Mucosa of gallbladder (tissue), 1 donor: ENCODE data around the gene A1BG. TPM values are rescaled to one million over a fixed set of nuclear protein-coding genes. Genes with fewer than 3 reads are reported as not detected.

ENCODE experiments used
- DNase-seq: peaks from one replicate; pipeline ENCODE4 v3.0.0-alpha.2; 2020; ENCODE audit warnings: low spot score
- total RNA-seq: library from RNA; stranded (reverse); gene quantifications from one replicate; pipeline ENCODE4 v1.2.1, GENCODE V29; 2021
- donor health status: DM: no; HTN: no; CAD: no.

Gene A1BG
- total RNA-seq, 1 donor from 2014 or later = 8.1 TPM

DNA sequence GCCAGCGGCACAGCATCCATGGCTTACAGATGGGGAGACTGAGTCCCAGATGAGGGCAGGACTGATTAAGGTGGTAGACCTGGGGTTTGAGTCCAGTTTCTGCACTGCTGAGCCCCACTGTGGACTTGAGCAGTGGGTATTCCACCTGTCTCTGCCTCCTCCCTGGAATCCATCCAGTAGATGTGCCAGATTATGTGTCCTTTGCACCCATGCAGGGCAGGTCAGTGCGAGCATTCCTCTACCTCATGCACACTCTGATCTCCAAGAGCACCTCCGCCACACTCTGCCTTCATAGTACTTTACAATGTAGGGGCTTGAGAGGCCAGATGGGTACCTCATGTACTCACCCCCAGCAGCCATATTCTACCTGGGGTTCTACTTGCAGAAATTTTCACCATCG is 16.5 kb downstream of the A1BG start:
- no peak for DNase-seq

GRCh38 chr19:58336216-58336615 is 17.1 kb downstream of the A1BG start:
- DNase-seq = no peak

GRCh38 chr19:58335630-58336029 is 17.7 kb downstream of the A1BG start:
- DNase-seq = no peak

- DNase-seq = no peak
Observed at GRCh38 chr19:58334691-58335249, 18.5 kb downstream of the A1BG start.

DNA sequence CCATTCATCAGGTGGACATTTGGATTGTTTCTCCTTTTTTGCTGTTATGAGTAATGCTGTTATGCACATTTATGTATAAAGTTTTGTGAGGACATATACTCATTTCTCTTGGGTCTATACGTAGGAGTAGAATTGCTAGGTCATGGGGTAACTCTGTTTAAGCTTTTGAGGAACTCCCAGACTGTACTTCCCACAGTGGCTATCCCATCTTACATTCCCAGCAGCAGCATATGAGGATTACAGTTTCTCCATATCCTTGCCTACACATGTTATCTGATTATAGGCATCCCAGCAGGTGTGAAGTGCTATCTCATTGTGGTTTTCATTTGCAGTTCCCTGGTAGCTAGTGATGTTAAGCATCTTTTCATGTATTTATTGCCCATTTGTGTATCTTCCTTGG is 20.6 kb downstream of the A1BG start:
- no peak for DNase-seq

- DNase-seq = no peak
Observed at GRCh38 chr19:58330458-58330857, 22.8 kb downstream of the A1BG start.

GRCh38 chr19:58328999-58329398 is 24.3 kb downstream of the A1BG start:
- DNase-seq = no peak

DNA sequence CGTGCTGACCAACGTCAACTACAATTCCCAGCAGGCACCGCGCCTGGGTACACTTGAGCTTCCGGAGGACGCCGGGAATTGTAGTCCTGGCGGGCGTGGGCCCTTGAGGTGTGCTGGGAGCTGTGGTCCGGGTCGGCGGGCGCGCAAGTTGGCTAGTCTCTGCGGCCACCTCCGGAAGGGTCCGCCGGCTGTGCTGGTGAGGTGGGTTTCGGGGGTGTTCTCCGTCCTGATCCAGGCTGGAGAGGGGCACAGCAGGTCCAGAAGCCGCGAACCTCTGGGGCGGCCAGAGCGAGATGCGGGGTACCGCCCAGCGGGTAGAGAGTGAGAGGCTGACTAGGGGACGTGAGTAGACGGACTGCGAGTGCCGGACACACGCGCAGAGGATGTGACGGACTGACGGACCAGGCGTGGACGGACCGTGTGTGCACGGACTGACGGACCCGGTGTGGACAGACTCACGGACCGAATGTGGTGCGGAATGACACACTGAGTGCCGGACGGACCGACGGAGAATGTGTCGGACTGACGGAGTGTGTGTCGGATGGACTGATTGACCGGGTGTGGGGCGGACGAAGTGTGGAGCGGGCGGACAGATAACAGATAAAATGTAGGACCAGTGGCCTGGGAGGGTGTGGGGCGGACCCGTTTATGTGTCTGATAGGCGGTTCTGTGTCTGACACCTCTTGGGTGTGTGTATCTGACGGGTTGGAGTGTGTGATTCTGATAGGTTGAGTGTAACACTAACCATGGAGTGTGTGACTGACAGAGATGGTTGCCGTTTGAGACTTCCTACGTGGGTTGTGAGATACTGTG is 26.2 kb downstream of the A1BG start, which contains the start of gene ZSCAN22:
TSS of gene ZSCAN22 (plus strand) at position 81 of the 813 bp plus-strand sequence. CDS start 7,809 bp downstream, outside the sequence.
- peak; percentile 97 for DNase-seq

DNA sequence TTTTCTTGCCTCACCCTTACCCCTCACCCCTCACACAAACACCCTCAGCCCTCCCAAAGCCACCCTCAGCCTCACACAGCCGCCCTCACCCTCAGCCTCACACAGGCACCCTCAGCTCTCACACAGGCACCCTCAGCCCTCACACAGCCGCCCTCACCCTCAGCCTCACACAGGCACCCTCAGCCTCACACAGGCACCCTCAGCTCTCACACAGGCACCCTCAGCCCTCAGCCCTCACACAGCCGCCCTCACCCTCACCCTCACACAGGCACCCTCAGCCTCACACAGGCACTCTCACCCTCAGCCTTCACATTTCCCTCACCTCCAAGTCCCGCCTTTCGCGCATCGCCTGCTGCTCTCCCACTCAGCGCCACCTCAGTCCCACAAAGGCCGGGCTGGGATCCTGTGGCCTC is 26.8 kb downstream of the A1BG start:
- no peak for DNase-seq

- no peak for DNase-seq
Observed at GRCh38 chr19:58325311-58326022, 27.8 kb downstream of the A1BG start.

DNA sequence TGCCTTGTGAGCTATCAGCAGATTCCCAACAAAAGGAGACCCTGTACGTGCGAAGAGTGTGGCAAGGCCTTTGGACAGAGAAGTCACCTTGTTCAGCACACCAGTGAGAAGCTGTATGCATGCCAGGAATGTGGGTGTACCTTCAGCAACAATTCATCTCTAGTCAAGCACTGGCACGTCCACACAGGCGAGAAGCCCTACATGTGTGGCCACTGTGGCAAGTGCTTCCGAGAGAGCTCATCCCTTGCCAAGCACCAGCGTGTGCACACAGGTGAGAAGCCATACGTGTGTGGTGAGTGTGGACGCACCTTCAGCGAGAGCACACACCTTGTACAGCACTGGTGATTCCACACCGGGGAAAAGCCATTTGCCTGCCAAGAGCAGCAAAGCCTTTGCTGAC is 34.1 kb downstream of the A1BG start:
- DNase-seq = no peak

- no peak for DNase-seq
Observed at GRCh38 chr19:58318297-58318696, 35.0 kb downstream of the A1BG start.

- DNase-seq = no peak
Observed at GRCh38 chr19:58317476-58318072, 35.7 kb downstream of the A1BG start.

- no peak for DNase-seq
Observed at GRCh38 chr19:58315580-58315979, 37.7 kb downstream of the A1BG start.

- no peak for DNase-seq
Observed at GRCh38 chr19:58311345-58311865, 41.9 kb downstream of the A1BG start.

DNA sequence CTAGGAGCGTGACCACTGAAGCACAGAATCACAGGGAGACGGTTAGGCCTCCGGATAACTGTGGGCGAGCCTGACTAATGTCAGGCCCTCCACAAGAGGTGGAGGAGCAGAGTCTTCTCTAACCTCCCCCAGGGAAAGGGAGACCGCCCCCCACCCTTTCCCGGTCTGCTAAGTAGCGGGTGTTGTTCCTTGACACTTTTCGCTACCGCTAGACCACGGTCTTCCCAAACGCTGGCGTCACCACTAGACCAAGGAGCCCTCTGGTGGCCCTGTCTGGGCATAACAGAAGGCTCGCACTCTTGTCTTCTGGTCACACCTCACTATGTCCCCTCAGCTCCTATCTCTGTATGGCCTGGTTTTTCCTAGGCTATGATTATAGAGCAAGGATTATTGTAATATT is 42.6 kb downstream of the A1BG start:
- peak; percentile 30 for DNase-seq

DNA sequence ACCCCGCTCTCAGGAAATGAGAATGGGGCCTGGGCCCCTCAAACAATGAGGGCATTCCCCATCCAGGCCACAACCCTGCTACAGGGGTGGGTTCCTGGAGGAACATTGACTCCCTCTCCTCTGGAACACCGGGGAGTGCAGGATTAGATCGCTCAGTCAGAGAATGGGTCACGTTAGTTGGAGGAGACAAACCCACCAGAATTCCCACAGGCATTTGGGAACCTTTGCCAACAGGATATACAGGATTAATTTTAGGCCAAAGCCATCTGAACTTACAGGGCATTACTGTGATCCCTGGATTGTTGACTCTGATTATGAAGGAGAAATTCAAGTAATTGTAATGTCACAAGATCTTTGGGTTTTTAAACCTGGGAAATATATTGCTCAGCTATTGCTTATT is 45.6 kb downstream of the A1BG start:
- DNase-seq = no peak

DNA sequence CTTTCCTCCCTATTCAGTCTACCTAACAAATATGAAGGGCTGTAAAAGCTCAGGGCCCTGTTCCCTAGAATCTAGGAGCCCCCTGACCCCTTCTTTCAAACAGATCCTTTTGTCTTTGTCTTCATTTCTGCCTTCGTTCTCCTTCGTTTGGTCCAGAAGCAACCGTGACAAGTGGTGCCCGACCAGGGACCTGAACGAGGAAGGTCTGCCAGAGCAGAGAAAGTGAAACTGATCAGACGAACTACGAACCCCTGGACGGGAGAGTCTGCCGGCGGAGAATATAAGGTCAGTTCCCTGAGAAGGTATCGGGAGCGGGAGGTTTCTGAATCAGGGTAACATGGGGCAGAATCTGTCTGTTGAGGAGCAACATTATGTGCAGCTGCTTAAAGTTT is 47.4 kb downstream of the A1BG start:
- DNase-seq = no peak

- peak; percentile 96 for DNase-seq
Observed at GRCh38 chr19:58305065-58305931, 48.0 kb downstream of the A1BG start, which contains the start of gene ERVK3-1. TSS of gene ERVK3-1 (plus strand) at chr19:58305377. CDS start at chr19:58312169, 6,792 bp downstream.

- DNase-seq = no peak
Observed at GRCh38 chr19:58304748-58305064, 48.6 kb downstream of the A1BG start.

DNA sequence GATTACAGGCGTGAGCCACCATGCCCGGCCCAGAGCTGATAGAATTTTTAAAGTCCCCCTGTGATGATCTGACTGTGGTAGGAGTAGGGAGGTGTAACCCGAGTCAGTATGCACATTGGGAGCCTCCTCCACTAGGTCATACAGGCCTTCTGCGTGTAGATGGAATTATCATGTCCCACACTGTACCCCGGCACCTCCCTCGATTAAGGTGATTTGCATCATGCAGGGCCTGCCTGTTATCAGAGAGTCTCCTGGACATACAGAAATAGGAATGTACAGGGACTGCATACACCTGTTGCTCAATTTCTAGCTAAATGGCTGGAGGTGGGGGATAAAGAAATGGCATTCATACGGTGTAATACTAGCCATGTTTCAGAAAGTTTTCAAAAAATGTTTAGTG is 49.0 kb downstream of the A1BG start:
- no peak for DNase-seq
